Kidney epithelial cell (primary cell): Measurements from ENCODE around the gene POLR1C. TPM values are rescaled to one million over a fixed set of nuclear protein-coding genes. Genes with fewer than 3 reads are reported as not detected.
"Not testable (repeated sequence)": the region's sequence is repeated elsewhere in the genome, so short reads cannot be mapped to it uniquely, and the experiment has no call there.

Source experiments
- DNase-seq: peaks from one replicate; pipeline ENCODE4 v3.0.0-alpha.2; 2010; ENCODE audit warnings: low read depth
- H3K27me3 ChIP-seq: 2 replicates; pipeline ENCODE4 v1.6.0; 2011; ENCODE audit warnings: low read length; ENCODE audit not compliant: control insufficient read depth, insufficient read depth
- H3K36me3 ChIP-seq: 2 replicates; pipeline ENCODE4 v1.5.1; 2011; ENCODE audit warnings: low read length; ENCODE audit not compliant: control insufficient read depth, insufficient read depth
- H3K4me3 ChIP-seq: 2 replicates; pipeline ENCODE4 v1.5.1; 2011; ENCODE audit warnings: low read depth, mild to moderate bottlenecking, control low read depth, low read length
- total RNA-seq: library from RNA; depleted of rRNA; stranded (reverse); fragments of >200 nt; gene quantifications from 2 replicates; pipeline ENCODE4 v1.2.3, GENCODE V29; 2015
- TF ChIP-seq, protein P1 (sequence below): IDR thresholded peaks from 2 replicates; pipeline ENCODE4 v1.5.1; 2011; ENCODE audit warnings: mild to moderate bottlenecking, moderate library complexity, low read length, control low read depth, inconsistent platforms; ENCODE audit not compliant: insufficient read depth, poor library complexity, severe bottlenecking

POLR1C gene
- total RNA-seq, 1 donor from 2014 or later = 46.8 TPM

DNA sequence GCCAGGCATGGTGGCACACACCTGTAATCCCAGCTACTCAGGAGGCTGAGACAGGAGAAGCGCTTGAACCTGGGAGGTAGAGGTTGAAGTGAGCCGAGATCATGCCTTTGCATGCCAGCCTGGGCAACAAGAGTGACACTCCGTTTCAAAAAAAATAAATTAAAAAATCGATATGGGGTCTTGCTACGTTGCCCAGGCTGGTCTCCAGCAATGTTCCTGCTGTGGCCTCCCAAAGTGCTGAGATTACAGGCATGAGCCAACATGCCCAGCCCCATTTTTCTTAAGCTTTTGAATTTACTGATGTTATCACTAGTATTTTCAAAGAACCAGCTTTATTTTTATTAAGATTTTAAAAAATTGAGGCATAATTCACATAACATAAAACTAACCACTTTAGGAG, 23.6 kb downstream of the POLR1C start:
- no peak overlapping the region for H3K4me3 ChIP-seq
- no peaks in the 10 kb centered on the region for H3K27me3 ChIP-seq
- no peaks in the 10 kb centered on the region for H3K36me3 ChIP-seq
- TF ChIP-seq, protein P1, sequence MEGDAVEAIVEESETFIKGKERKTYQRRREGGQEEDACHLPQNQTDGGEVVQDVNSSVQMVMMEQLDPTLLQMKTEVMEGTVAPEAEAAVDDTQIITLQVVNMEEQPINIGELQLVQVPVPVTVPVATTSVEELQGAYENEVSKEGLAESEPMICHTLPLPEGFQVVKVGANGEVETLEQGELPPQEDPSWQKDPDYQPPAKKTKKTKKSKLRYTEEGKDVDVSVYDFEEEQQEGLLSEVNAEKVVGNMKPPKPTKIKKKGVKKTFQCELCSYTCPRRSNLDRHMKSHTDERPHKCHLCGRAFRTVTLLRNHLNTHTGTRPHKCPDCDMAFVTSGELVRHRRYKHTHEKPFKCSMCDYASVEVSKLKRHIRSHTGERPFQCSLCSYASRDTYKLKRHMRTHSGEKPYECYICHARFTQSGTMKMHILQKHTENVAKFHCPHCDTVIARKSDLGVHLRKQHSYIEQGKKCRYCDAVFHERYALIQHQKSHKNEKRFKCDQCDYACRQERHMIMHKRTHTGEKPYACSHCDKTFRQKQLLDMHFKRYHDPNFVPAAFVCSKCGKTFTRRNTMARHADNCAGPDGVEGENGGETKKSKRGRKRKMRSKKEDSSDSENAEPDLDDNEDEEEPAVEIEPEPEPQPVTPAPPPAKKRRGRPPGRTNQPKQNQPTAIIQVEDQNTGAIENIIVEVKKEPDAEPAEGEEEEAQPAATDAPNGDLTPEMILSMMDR = no peak
- DNase-seq = no peak

DNA sequence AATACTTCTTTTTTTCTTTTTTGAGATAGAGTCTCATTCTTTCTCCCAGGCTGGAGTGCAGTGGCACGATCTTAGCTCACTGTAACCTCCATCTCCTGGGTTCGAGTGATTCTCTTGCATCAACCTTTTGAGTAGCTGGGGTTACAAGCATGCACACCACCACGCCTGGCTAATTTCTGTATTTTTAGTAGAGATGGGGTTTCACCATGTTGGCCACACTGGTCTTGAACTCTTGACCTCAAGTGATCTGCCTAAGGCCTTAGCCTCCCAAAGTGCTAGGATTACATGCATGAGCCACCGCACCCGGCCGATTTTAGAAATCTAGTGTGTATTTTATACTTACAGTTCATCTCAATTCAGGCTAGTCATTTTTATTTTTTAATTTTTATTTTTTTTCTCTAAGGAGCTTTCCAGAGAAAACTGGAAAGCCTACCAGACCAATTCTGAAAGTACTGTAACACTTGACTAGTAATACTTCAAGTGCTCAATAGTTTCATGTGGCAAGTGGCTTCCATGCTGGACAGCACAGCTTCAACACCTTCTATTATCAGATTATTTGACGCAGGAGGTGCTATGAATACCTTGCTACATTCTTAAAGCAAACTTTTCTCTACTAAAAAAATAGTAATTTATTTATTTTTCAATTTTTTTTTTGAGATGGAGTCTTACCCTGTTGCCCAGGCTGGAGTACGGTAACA, 25.0 kb downstream of the POLR1C start:
- H3K36me3 ChIP-seq = no peaks in the 10 kb centered on the region

DNA sequence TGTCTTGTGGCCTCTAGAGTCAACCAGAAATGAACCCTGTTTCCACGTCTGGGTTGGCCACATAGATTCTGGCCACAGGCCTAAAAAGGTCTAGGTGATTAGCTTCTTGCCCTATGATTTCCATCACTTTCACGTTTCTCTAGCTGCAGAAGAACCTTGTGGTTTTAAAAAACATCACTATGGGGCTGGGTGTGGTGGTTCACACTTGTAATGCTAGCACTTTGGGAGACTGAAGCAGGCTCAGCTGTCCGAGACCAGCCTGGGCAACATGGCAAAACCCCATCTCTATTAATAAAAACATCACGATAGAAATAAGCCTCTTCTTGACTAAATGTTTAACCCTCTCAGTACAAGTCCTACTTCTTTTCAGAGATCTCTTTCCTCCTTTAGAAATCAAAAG, 27.6 kb downstream of the POLR1C start:
- Histone ChIP-seq H3K36me3 (no peaks in the 10 kb centered on the region), H3K4me3 (no peak overlapping the region), H3K27me3 (no peaks in the 10 kb centered on the region)
- no peak for DNase-seq
- TF ChIP-seq, protein P1 = no peak

More for the DNA sequence above, 25.0 kb downstream of the POLR1C start:
- TF ChIP-seq, protein P1 = no peak
- no peaks in the 10 kb centered on the region for H3K27me3 ChIP-seq
- no peak overlapping the region for H3K4me3 ChIP-seq
- DNase-seq = no peak

DNA sequence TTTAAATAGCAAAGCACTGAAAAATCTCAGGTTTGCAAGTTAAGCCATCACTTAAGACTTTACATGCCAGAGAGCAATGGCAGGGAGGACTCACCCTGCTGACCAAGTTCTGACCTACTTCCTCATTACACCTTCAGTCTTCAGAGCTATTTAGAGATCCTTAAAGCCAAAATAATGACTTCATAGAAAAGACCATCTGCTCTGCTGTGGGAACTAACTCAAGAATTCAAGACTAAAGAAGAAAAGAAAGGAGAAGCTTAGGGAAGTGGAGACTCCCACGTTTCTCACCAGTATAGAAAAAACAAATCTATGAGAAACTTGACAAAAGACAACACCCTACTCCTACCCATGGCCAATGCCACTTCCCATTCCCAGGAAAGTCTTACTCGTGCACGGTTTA, 30.3 kb downstream of the POLR1C start:
- no peaks in the 10 kb centered on the region for H3K36me3 ChIP-seq
- H3K4me3 ChIP-seq = no peak overlapping the region
- DNase-seq = no peak
- TF ChIP-seq, protein P1 = no peak
- no peaks in the 10 kb centered on the region for H3K27me3 ChIP-seq

DNA sequence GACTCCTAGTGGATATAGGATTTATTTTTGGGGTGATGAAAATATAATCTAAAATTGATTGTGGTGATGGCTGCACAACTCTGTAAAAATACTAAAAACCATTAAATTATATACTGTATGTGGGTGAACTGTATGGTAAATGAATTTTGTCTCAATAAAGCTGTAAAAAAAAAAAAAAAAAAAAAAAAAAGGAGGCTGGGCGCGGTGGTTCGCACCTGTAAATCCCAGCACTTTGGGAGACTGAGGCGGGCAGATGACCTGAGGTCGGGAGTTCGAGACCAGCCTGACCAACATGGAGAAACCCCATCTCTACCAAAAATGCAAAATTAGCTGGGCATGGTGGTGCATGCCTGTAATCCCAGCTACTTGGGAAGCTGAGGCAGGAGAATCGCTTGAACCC, 40.7 kb downstream of the POLR1C start:
- not testable (repeated sequence) for H3K36me3 ChIP-seq, H3K27me3 ChIP-seq, DNase-seq, H3K4me3 ChIP-seq

DNA sequence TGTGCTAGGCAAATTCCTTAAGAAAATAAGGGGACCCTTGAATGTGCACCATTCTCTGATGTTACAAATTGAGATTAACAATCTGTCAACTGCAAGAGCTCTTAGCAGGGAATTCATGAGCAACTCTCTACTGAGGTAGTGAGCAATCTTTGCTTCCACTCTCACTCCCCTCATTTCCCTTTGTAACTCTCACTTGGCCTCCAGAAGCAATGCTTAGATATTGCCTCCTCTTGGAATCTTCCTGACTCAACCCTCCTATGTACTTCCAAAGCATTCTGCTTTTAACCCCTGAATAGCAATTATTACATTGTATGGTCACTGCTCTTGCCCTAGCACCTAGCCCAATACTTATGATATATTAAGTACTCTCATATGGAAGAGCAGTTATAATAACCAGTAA, 42.4 kb downstream of the POLR1C start:
- TF ChIP-seq, protein P1 = no peak
- H3K36me3 ChIP-seq = peaks cover 3% of the 10 kb centered on the region
- no peaks in the 10 kb centered on the region for H3K27me3 ChIP-seq
- no peak overlapping the region for H3K4me3 ChIP-seq
- DNase-seq = no peak
